WTC11 (cell line): ENCODE measurements around the gene GET4. TPM values are rescaled to one million over a fixed set of nuclear protein-coding genes. Genes with fewer than 3 reads are reported as not detected.

Source experiments
- ATF3 ChIP-seq: sonication (generic); formaldehyde crosslinking; conservative IDR thresholded peaks from 2 replicates; pipeline ENCODE4 v1.8.1; 2022; ENCODE audit warnings: mild to moderate bottlenecking, missing genetic modification reagents
- CREM ChIP-seq: sonication (generic); formaldehyde crosslinking; IDR thresholded peaks from 2 replicates; pipeline ENCODE4 v1.8.1; 2022; ENCODE audit warnings: mild to moderate bottlenecking, missing genetic modification reagents, moderate library complexity
- CTCF ChIP-seq: fragments of 200-600 bp; IDR thresholded peaks from 2 replicates; pipeline ENCODE4 v1.8.0; 2022; ENCODE audit warnings: antibody characterized with exemption
- ELF4 ChIP-seq: sonication (generic); formaldehyde crosslinking; IDR thresholded peaks from 2 replicates; pipeline ENCODE4 v1.8.1; 2022; ENCODE audit warnings: low read depth, mild to moderate bottlenecking, moderate library complexity, missing genetic modification reagents
- ETV6 ChIP-seq: sonication (generic); formaldehyde crosslinking; IDR thresholded peaks from 2 replicates; pipeline ENCODE4 v1.8.1; 2022; ENCODE audit warnings: mild to moderate bottlenecking, missing genetic modification reagents
- GTF2I ChIP-seq: fragments of 250-450 bp; sonication (Bioruptor Pico); conservative IDR thresholded peaks from 2 replicates; pipeline ENCODE4 v1.4.0; 2021; ENCODE audit warnings: mild to moderate bottlenecking
- IRF2 ChIP-seq: sonication (generic); formaldehyde crosslinking; IDR thresholded peaks from 2 replicates; pipeline ENCODE4 v1.8.0; 2022; ENCODE audit warnings: low read depth, missing genetic modification reagents, borderline replicate concordance
- JAZF1 ChIP-seq: fragments of 250-450 bp; sonication (Bioruptor Pico); IDR thresholded peaks from 2 replicates; pipeline ENCODE4 v1.9.0; 2021; ENCODE audit warnings: moderate library complexity, mild to moderate bottlenecking, inconsistent platforms
- JUN ChIP-seq: sonication (generic); formaldehyde crosslinking; IDR thresholded peaks from 2 replicates; pipeline ENCODE4 v1.8.0; 2023; ENCODE audit warnings: mild to moderate bottlenecking, missing genetic modification reagents
- MAX ChIP-seq: sonication (generic); formaldehyde crosslinking; IDR thresholded peaks from 2 replicates; pipeline ENCODE4 v1.8.0; 2022; ENCODE audit warnings: mild to moderate bottlenecking, missing genetic modification reagents
- NFE2L1 ChIP-seq: sonication (generic); formaldehyde crosslinking; IDR thresholded peaks from 2 replicates; pipeline ENCODE4 v1.8.1; 2023; ENCODE audit warnings: missing genetic modification reagents
- NR1H2 ChIP-seq: sonication (generic); formaldehyde crosslinking; IDR thresholded peaks from 2 replicates; pipeline ENCODE4 v1.9.0; 2021; ENCODE audit warnings: mild to moderate bottlenecking, moderate library complexity, missing genetic modification reagents
- OVOL2 ChIP-seq: fragments of 250-450 bp; sonication (Bioruptor Pico); IDR thresholded peaks from 2 replicates; pipeline ENCODE4 v1.9.0; 2021; ENCODE audit warnings: mild to moderate bottlenecking, borderline replicate concordance
- PREB ChIP-seq: sonication (generic); formaldehyde crosslinking; IDR thresholded peaks from 2 replicates; pipeline ENCODE4 v1.8.1; 2022; ENCODE audit warnings: mild to moderate bottlenecking, missing genetic modification reagents, moderate library complexity, borderline replicate concordance
- SMAD3 ChIP-seq: sonication (generic); formaldehyde crosslinking; IDR thresholded peaks from 2 replicates; pipeline ENCODE4 v1.8.0; 2022; ENCODE audit warnings: missing genetic modification reagents, mild to moderate bottlenecking, borderline replicate concordance
- SP1 ChIP-seq: sonication (generic); formaldehyde crosslinking; conservative IDR thresholded peaks from 2 replicates; pipeline ENCODE4 v1.8.1; 2022; ENCODE audit warnings: missing genetic modification reagents
- TEAD4 ChIP-seq: sonication (generic); formaldehyde crosslinking; IDR thresholded peaks from 2 replicates; pipeline ENCODE4 v1.8.0; 2022; ENCODE audit warnings: mild to moderate bottlenecking, missing genetic modification reagents
- ZNF219 ChIP-seq: sonication (generic); formaldehyde crosslinking; IDR thresholded peaks from 2 replicates; pipeline ENCODE4 v1.8.0; 2023; ENCODE audit warnings: missing genetic modification reagents, mild to moderate bottlenecking, borderline replicate concordance
- ZNF425 ChIP-seq: fragments of 250-450 bp; sonication (Bioruptor Pico); conservative IDR thresholded peaks from 2 replicates; pipeline ENCODE4 v1.9.0; 2021; ENCODE audit warnings: mild to moderate bottlenecking
- total RNA-seq: library from RNA; stranded (reverse); gene quantifications from 3 replicates; pipeline ENCODE4 v1.2.3, GENCODE V29; 2021
- TF ChIP-seq, protein P1 (sequence below): sonication (generic); formaldehyde crosslinking; IDR thresholded peaks from 2 replicates; pipeline ENCODE4 v1.8.1; 2022; ENCODE audit warnings: missing genetic modification reagents, borderline replicate concordance
- TF ChIP-seq, protein P2 (sequence below): fragments of 250-450 bp; sonication (Bioruptor Pico); IDR thresholded peaks from 2 replicates; pipeline ENCODE4 v1.8.0; 2021; ENCODE audit warnings: mild to moderate bottlenecking
- TF ChIP-seq, protein P3 (sequence below): fragments of 250-450 bp; sonication (Bioruptor Pico); IDR thresholded peaks from 2 replicates; pipeline ENCODE4 v2.1.2; 2022; ENCODE audit warnings: mild to moderate bottlenecking, moderate library complexity
- TF ChIP-seq, protein P4 (sequence below): fragments of 250-450 bp; sonication (Bioruptor Pico); IDR thresholded peaks from 2 replicates; pipeline ENCODE4 v1.9.0; 2021; ENCODE audit warnings: mild to moderate bottlenecking

Gene GET4
- total RNA-seq, 1 experiment from 2014 or later = 73.0 TPM

GRCh38 chr7:876077-876971 lies at the start of gene GET4 (continued):
- no peak for TF ChIP-seq PREB (CRISPR knock-in tag)
- TF ChIP-seq CREM (CRISPR knock-in tag) = peak; percentile 86
- TF ChIP-seq IRF2 = peak; percentile 76; the same call in 1 of the 2 replicates
- no peak for TF ChIP-seq JAZF1 (CRISPR knock-in tag)
- TF ChIP-seq, protein P1, sequence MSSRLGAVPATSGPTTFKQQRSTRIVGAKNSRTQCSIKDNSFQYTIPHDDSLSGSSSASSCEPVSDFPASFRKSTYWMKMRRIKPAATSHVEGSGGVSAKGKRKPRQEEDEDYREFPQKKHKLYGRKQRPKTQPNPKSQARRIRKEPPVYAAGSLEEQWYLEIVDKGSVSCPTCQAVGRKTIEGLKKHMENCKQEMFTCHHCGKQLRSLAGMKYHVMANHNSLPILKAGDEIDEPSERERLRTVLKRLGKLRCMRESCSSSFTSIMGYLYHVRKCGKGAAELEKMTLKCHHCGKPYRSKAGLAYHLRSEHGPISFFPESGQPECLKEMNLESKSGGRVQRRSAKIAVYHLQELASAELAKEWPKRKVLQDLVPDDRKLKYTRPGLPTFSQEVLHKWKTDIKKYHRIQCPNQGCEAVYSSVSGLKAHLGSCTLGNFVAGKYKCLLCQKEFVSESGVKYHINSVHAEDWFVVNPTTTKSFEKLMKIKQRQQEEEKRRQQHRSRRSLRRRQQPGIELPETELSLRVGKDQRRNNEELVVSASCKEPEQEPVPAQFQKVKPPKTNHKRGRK (CRISPR knock-in tag) = 0 out of 2 replicates have a peak, but pooled peaks have one; percentile 30
- no peak for TF ChIP-seq JUN (CRISPR knock-in tag)
- peak; percentile 64 for TF ChIP-seq TEAD4 (CRISPR knock-in tag)
- peak; percentile 97 for TF ChIP-seq ETV6 (CRISPR knock-in tag)
- TF ChIP-seq, protein P2, sequence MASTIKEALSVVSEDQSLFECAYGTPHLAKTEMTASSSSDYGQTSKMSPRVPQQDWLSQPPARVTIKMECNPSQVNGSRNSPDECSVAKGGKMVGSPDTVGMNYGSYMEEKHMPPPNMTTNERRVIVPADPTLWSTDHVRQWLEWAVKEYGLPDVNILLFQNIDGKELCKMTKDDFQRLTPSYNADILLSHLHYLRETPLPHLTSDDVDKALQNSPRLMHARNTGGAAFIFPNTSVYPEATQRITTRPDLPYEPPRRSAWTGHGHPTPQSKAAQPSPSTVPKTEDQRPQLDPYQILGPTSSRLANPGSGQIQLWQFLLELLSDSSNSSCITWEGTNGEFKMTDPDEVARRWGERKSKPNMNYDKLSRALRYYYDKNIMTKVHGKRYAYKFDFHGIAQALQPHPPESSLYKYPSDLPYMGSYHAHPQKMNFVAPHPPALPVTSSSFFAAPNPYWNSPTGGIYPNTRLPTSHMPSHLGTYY = peak; percentile 38; the same call in 1 of the 2 replicates
- 0 out of 2 replicates have a peak, but pooled peaks have one; percentile 32 for TF ChIP-seq ELF4
- TF ChIP-seq MAX (CRISPR knock-in tag) = peak; percentile 100
- TF ChIP-seq, protein P3, sequence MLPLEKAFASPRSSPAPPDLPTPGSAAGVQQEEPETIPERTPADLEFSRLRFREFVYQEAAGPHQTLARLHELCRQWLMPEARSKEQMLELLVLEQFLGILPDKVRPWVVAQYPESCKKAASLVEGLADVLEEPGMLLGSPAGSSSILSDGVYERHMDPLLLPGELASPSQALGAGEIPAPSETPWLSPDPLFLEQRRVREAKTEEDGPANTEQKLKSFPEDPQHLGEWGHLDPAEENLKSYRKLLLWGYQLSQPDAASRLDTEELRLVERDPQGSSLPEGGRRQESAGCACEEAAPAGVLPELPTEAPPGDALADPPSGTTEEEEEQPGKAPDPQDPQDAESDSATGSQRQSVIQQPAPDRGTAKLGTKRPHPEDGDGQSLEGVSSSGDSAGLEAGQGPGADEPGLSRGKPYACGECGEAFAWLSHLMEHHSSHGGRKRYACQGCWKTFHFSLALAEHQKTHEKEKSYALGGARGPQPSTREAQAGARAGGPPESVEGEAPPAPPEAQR (CRISPR knock-in tag) = no peak
- TF ChIP-seq OVOL2 (CRISPR knock-in tag) = no peak
- peak; percentile 88; the same call in 1 of the 2 replicates for TF ChIP-seq NFE2L1 (CRISPR knock-in tag)
- TF ChIP-seq, protein P4, sequence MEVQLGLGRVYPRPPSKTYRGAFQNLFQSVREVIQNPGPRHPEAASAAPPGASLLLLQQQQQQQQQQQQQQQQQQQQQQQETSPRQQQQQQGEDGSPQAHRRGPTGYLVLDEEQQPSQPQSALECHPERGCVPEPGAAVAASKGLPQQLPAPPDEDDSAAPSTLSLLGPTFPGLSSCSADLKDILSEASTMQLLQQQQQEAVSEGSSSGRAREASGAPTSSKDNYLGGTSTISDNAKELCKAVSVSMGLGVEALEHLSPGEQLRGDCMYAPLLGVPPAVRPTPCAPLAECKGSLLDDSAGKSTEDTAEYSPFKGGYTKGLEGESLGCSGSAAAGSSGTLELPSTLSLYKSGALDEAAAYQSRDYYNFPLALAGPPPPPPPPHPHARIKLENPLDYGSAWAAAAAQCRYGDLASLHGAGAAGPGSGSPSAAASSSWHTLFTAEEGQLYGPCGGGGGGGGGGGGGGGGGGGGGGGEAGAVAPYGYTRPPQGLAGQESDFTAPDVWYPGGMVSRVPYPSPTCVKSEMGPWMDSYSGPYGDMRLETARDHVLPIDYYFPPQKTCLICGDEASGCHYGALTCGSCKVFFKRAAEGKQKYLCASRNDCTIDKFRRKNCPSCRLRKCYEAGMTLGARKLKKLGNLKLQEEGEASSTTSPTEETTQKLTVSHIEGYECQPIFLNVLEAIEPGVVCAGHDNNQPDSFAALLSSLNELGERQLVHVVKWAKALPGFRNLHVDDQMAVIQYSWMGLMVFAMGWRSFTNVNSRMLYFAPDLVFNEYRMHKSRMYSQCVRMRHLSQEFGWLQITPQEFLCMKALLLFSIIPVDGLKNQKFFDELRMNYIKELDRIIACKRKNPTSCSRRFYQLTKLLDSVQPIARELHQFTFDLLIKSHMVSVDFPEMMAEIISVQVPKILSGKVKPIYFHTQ (CRISPR knock-in tag) = no peak
- TF ChIP-seq ATF3 (CRISPR knock-in tag) = peak; percentile 68; the same call in 1 of the 2 replicates
- TF ChIP-seq ZNF425 (CRISPR knock-in tag) = no peak
- peak; percentile 100 for TF ChIP-seq SP1 (CRISPR knock-in tag)
- TF ChIP-seq GTF2I (CRISPR knock-in tag) = no peak
- no peak for TF ChIP-seq NR1H2 (CRISPR knock-in tag)
- TF ChIP-seq SMAD3 (CRISPR knock-in tag) = peak; percentile 95
- 0 out of 2 replicates have a peak, but pooled peaks have one; percentile 15 for TF ChIP-seq ZNF219 (CRISPR knock-in tag)
- no peak for TF ChIP-seq CTCF
